ENCODE data around the gene BCLAF3.
A peak's percentile ranks its signal among the peaks of the same experiment; 100 is the strongest.

Gene BCLAF3

DNA sequence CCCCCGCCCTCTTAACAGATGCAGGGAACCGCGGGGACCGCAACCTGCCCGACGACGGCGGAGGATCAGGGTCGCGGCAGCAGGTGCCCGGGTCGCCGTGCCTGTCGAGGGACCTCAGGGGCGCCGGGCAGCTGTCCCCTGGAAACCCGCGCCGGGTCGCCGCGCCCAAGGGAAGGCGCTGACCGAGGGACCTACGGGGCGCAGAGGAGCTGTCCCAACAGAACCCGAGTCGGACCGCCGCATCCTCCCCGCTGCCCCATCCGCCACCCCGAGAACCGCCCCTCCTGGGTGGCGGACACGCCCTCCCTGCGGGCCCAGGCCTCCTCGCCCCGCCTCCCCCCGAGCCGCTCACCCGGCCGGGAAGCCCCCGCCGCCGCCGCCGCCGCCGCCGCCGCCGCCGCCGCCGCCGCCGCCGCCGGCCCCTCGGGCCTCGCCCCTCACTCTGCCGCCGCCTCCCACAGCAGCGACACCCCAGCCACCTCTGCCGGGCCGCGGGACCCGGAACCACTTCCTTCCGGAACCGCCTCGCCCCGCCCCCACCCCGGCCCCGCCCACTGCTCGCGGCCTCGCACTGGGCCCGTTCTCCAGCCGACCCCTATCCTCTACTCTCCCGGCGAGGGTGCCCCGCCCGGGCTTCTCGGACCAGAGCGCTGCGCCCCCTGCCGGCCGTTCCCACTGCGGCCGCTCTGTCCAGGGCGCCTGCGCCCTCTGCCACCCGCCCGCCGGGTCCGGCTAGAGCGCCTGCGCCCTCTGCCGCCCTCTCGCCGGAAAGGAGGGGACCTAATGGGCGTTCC lies at the start of gene BCLAF3:
BCLAF3 (minus strand) TSS at position 506 of the 794 bp plus-strand sequence. CDS start 20,797 bp downstream, outside the sequence.
- no peaks in the 10 kb centered on the region for H3K36me3 ChIP-seq (ENCODE audit: insufficient read depth, low read length)
- no peaks in the 10 kb centered on the region for H3K9me3 ChIP-seq (ENCODE audit: control insufficient read depth, insufficient read depth, low read length)
- H3K4me1 ChIP-seq (ENCODE audit: insufficient read depth, low read length), result no peaks in the 10 kb centered on the region
- peak within 1 kb of the TSS; percentile 60 for H3K9ac ChIP-seq (ENCODE audit: low read depth, low read length)

DNA sequence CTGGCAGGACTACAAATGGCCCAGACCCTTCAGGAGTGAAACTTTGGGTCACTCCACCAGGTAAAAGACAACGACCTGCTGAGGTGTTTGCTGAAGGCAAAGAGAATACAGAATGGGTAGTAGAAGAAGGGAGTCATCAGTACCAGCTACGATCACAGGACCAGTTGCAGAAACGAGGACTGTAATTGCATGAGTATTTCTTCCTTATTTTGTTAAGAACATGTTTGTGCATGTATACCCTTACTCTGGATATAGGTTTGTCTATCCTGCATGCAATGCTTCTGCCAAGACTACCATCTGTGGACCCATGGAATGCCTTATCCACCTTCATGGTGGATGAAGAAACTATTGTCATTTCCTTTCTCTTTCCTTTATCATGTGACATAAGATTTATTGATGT lies 48.1 kb upstream of the BCLAF3 start:
- Histone ChIP-seq H3K9me3 (ENCODE audit: control insufficient read depth, insufficient read depth, low read length) (no peaks in the 10 kb centered on the region), H3K9ac (ENCODE audit: low read depth, low read length) (no peak overlapping the region), H3K4me1 (ENCODE audit: insufficient read depth, low read length) (no peaks in the 10 kb centered on the region), H3K36me3 (ENCODE audit: insufficient read depth, low read length) (no peaks in the 10 kb centered on the region)

DNA sequence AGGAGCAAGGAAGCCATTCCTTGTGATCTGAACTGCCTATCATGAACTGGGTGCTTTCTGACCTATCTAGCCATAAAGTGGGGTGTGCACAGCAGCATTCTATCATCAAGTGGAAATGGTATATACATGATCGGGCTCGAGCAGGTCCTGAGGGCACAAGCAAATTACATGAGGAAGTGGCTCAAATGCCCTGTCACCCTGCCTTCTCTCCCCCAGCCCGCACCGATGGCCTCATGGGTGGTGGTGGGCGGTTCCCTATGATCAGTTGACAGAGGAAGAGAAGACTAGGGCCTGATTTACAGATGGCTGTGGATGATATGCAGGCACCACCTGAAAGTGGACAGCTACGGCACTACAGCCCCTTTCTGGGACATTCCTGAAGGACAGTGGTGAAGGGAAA lies 46.3 kb upstream of the BCLAF3 start:
- Histone ChIP-seq H3K36me3 (ENCODE audit: insufficient read depth, low read length) (no peaks in the 10 kb centered on the region), H3K4me1 (ENCODE audit: insufficient read depth, low read length) (no peaks in the 10 kb centered on the region), H3K9ac (ENCODE audit: low read depth, low read length) (no peak overlapping the region), H3K9me3 (ENCODE audit: control insufficient read depth, insufficient read depth, low read length) (no peaks in the 10 kb centered on the region)

DNA sequence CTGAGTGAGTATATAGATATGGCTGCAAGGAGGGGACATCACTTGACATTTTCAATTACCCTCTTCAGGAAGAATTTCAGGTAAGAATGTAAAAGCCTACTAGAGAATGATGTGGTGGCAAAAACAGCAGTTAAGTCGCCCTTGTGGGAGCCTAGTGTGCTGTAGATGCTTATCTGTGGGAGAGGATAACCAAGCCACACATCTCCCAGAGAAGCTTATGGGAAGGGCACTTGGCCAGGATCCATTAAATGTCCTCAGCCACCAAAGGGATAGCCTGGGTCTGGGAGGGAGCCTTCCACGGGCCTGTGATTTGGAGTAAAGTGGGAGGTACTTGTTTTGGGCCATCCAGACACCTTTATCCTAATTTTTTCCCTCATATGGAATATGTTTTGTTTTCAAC lies 41.3 kb upstream of the BCLAF3 start:
- no peaks in the 10 kb centered on the region for H3K9me3 ChIP-seq (ENCODE audit: control insufficient read depth, insufficient read depth, low read length)
- H3K9ac ChIP-seq (ENCODE audit: low read depth, low read length), result no peak overlapping the region
- no peaks in the 10 kb centered on the region for H3K36me3 ChIP-seq (ENCODE audit: insufficient read depth, low read length)
- no peaks in the 10 kb centered on the region for H3K4me1 ChIP-seq (ENCODE audit: insufficient read depth, low read length)

DNA sequence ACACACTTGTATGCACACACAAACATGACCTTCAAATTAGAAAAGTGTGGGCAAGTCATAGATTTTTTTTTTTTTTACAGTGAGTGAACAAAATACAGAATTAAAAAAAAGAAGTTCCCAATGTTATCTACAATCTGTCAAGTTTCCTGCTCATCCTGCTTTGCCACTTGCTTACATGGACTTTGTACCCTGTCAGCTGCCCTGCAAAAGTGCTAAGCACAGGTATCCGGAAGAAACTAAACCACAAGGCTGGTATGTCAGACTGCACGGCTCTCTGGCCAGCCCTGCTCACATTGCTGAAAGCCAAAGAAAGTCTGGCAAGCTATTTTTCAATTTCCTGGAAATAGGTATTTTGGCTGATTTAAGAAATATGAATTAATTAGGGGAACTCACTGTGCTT lies 38.9 kb upstream of the BCLAF3 start:
- Histone ChIP-seq H3K9ac (ENCODE audit: low read depth, low read length) (no peak overlapping the region), H3K9me3 (ENCODE audit: control insufficient read depth, insufficient read depth, low read length) (no peaks in the 10 kb centered on the region), H3K4me1 (ENCODE audit: insufficient read depth, low read length) (peaks cover 9% of the 10 kb centered on the region), H3K36me3 (ENCODE audit: insufficient read depth, low read length) (no peaks in the 10 kb centered on the region)

DNA sequence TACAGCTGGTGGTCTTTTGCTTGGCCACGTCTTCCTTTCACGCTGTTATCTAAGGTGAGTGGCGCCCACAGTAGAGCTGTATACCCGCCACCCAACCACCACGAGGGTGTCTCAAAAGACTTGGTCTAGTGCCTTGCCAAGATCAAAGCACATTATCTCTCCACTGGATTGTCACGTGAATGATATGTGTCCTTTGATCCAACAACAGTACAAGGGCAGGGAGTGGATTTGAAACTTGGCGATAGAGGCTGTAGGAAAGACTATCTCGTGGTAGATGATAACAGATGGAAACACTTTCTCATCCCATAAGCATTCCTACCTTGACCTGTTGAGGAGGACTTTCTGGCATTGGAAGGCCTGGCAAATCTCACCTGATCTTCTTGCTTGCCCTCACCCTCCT lies 37.7 kb upstream of the BCLAF3 start:
- Histone ChIP-seq H3K36me3 (ENCODE audit: insufficient read depth, low read length) (no peaks in the 10 kb centered on the region), H3K9me3 (ENCODE audit: control insufficient read depth, insufficient read depth, low read length) (no peaks in the 10 kb centered on the region), H3K9ac (ENCODE audit: low read depth, low read length) (no peak overlapping the region), H3K4me1 (ENCODE audit: insufficient read depth, low read length) (peaks cover 9% of the 10 kb centered on the region)

DNA sequence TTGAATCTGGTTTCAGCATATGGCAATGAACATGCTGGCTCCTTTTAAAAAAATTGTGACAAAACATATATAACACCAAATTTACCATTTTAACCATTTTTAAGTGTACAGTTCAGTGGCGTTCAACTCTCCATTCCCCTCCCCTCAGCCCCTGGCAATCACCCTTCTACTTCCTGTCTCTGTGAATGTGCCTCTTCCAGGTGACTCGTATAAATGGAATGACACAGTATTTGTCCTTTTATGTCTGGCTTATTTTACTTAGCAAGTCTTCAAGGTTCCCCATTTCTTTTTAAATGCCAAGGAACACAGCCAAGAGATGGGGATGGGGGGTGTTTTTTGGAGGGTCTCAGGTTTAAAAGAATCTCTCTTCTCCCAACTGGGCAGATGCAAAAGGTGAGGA lies 35.4 kb upstream of the BCLAF3 start:
- Histone ChIP-seq H3K36me3 (ENCODE audit: insufficient read depth, low read length) (no peaks in the 10 kb centered on the region), H3K9me3 (ENCODE audit: control insufficient read depth, insufficient read depth, low read length) (no peaks in the 10 kb centered on the region), H3K4me1 (ENCODE audit: insufficient read depth, low read length) (peaks cover 9% of the 10 kb centered on the region), H3K9ac (ENCODE audit: low read depth, low read length) (no peak overlapping the region)

DNA sequence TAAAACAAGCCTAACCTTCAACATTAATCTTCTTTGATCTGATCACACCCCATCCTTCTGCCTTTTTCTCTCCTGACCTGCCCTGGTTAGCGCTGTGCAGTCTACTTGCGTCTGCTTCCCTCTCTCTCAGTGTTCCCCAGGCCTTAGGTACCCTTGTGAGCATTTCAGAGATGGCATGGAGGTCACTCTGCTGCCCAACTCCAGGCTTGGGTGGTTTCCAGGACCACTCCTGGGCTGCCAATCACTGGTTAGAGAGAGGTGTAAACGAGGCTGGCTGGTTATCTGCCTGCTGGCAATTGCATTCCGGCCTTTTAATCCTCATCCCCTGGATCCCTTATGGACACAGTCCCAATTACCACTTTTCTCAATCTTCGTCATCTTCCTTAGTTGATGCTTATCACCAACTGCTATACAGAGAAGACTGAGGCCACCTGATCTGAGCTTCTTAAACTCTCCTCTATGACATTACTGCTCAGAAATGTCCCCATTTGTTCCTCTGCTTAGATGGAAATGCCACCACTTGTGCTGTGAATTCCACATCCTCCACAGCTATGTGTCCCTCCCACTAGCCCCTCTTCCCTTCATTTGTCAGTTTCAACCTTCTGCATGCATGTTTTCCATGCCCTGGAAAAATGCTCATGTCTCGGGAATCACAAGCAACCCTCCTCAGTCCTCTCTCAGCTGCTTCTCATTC lies 29.0 kb upstream of the BCLAF3 start:
- H3K9me3 ChIP-seq (ENCODE audit: control insufficient read depth, insufficient read depth, low read length), result no peaks in the 10 kb centered on the region; the same call in 1 of the 2 replicates
- H3K36me3 ChIP-seq (ENCODE audit: insufficient read depth, low read length), result no peaks in the 10 kb centered on the region
- H3K4me1 ChIP-seq (ENCODE audit: insufficient read depth, low read length), result no peaks in the 10 kb centered on the region
- no peak overlapping the region for H3K9ac ChIP-seq (ENCODE audit: low read depth, low read length)

DNA sequence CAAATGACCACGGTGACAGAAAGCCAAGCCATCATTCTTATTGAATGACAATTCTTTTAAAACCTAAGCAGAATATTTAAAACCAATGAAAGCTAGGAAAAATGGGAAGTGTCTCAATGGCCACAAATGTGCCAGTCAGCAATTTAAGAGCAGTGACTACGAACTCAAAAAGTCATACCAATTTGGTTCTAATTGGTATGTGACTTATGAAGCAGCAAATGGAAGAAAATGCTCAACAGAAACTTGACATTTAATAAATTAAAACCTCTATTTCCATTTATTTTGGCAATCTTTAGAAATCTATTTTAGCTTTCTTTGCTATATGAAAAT lies 25.7 kb upstream of the BCLAF3 start:
- Histone ChIP-seq H3K4me1 (ENCODE audit: insufficient read depth, low read length) (no peaks in the 10 kb centered on the region), H3K36me3 (ENCODE audit: insufficient read depth, low read length) (no peaks in the 10 kb centered on the region), H3K9me3 (ENCODE audit: control insufficient read depth, insufficient read depth, low read length) (no peaks in the 10 kb centered on the region; the same call in 1 of the 2 replicates), H3K9ac (ENCODE audit: low read depth, low read length) (no peak overlapping the region)

DNA sequence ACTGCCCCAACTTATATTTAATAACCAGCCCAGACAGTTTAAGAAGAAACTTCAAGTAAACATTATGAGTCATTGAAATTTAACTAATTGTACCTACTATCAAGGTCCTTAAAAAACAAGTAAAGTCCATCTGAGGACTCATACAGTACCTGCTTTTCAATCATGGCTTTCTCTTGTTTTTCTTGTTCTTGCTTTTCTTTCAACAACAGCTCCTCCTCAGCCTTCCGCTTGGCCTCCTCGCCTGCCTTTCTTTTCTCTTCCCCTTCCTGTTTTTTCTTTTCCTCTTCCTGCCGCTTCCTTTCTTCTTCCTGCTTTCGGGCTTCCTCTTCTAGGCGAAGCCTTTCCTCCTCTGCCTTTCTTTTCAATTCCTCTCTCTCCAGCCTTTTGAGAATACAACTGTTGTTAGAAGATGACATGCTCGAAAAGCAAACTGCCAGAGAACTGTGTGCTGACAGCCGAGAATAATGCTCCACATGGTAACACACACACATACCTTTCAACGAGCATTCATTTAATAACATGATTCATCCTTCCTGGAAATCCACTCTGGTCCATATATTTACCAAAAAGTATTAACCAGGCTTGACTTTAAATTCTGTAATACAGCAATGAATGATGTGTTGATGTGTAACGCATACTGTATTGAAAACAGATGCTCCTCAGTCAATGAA lies 25.2 kb upstream of the BCLAF3 start:
- Histone ChIP-seq H3K9ac (ENCODE audit: low read depth, low read length) (no peak overlapping the region), H3K4me1 (ENCODE audit: insufficient read depth, low read length) (no peaks in the 10 kb centered on the region), H3K9me3 (ENCODE audit: control insufficient read depth, insufficient read depth, low read length) (no peaks in the 10 kb centered on the region; the same call in 1 of the 2 replicates), H3K36me3 (ENCODE audit: insufficient read depth, low read length) (no peaks in the 10 kb centered on the region)

DNA sequence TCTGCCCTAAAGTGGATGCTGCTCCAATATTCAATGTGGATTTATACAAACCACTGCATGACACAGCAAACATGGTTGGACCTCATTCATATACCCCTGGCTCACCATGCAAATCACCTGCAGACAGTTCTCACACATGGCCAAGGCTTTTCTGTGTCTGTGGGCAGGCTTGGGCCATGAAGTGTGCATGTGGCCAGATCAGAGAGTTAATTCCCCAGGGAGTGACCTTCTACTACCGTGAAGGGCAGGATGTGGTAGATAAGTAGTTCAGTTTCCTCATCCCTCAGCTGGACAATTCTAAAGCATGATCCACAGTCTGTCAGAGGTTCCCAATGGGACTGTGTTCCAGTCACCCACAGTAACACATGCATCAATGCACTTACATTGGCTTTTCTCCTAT lies 24.6 kb upstream of the BCLAF3 start:
- no peaks in the 10 kb centered on the region; the same call in 1 of the 2 replicates for H3K9me3 ChIP-seq (ENCODE audit: control insufficient read depth, insufficient read depth, low read length)
- no peaks in the 10 kb centered on the region for H3K4me1 ChIP-seq (ENCODE audit: insufficient read depth, low read length)
- no peaks in the 10 kb centered on the region for H3K36me3 ChIP-seq (ENCODE audit: insufficient read depth, low read length)
- no peak overlapping the region for H3K9ac ChIP-seq (ENCODE audit: low read depth, low read length)

DNA sequence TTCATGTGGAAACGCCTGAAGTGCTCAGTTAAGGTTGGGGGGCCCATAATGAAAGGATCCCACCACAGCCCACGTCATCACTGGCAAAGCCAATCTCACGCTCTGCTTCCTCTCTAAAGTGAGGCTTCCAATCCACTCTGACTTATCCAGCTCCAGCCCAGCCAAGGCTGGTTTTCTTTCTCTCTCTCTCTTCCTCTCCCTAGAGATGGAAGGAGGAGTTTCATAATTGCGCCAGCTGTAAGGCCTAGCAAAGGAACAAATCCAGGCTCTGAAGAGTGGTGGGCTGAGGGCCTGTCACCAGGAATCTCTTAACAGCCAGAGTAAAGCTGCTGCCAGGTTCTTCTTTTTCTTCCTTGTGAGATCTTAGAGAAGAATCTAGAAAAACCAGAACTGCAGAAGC lies 20.7 kb upstream of the BCLAF3 start:
- no peaks in the 10 kb centered on the region; the same call in 1 of the 2 replicates for H3K9me3 ChIP-seq (ENCODE audit: control insufficient read depth, insufficient read depth, low read length)
- H3K9ac ChIP-seq (ENCODE audit: low read depth, low read length), result no peak overlapping the region
- no peaks in the 10 kb centered on the region for H3K36me3 ChIP-seq (ENCODE audit: insufficient read depth, low read length)
- no peaks in the 10 kb centered on the region for H3K4me1 ChIP-seq (ENCODE audit: insufficient read depth, low read length)

DNA sequence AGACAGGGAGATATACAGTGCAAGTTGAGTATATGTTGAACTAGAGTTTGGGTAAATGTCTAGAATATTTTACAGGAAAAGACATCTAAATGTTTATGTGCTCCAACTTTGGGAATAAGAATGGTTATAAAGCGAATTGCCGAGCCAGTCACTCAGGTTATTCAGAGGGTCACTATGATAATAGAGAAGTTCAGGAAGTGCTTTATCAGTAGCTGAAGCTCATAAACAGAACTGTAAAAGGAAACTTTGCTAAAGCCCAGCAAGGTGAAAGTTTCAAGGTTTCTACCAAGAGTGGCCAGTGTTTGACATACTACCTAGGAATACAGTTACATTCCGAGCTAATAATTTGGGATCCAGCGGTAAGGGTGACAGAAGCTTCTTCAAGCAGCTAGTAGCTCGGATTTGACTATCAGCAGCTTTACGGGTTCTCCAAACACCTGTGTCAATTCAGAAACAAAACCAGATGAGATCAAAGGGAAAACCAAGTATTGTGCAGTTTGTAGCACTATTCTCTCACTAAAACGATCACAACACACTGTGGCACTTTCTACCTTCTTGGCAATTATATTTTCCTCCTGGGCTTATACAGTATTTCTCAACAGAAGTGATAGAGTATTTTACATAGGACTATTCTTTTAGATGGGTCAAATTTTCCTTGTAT lies 17.2 kb upstream of the BCLAF3 start:
- H3K4me1 ChIP-seq (ENCODE audit: insufficient read depth, low read length), result no peaks in the 10 kb centered on the region
- no peaks in the 10 kb centered on the region for H3K36me3 ChIP-seq (ENCODE audit: insufficient read depth, low read length)
- no peak overlapping the region for H3K9ac ChIP-seq (ENCODE audit: low read depth, low read length)
- no peaks in the 10 kb centered on the region for H3K9me3 ChIP-seq (ENCODE audit: control insufficient read depth, insufficient read depth, low read length)

DNA sequence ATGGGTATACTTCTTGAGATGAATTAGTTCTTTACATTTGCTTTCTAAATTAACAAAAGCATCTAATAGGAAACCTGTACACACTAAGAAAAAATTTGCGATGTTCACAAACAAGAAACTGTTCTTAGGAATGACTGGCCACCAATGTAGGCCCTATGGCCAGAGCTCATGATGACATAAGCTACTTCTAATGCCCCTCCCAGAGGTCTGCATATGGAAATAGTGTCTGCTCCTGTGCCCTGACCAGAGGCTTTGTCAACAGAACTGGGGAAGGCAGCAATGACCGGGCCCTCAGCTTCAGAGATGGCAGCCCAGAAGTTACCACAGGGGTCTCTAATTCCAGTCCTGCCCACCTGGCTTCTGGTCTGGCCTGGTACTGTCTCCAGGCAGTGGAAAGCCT lies 15.0 kb upstream of the BCLAF3 start:
- Histone ChIP-seq H3K9me3 (ENCODE audit: control insufficient read depth, insufficient read depth, low read length) (no peaks in the 10 kb centered on the region), H3K9ac (ENCODE audit: low read depth, low read length) (no peak overlapping the region)

More for the DNA sequence above, 15.0 kb upstream of the BCLAF3 start:
- Histone ChIP-seq H3K4me1 (ENCODE audit: insufficient read depth, low read length) (no peaks in the 10 kb centered on the region), H3K36me3 (ENCODE audit: insufficient read depth, low read length) (no peaks in the 10 kb centered on the region)
